Astrocyte of the cerebellum (primary cell): ENCODE measurements around the gene USP32.

Experiments
- DNase-seq: peaks from one replicate; pipeline ENCODE4 v3.0.0-alpha.2; 2011; ENCODE audit warnings: low read depth
- H3K4me3 ChIP-seq: 2 replicates; pipeline ENCODE4 v1.5.1; 2011; ENCODE audit warnings: mild to moderate bottlenecking, low read depth, low read length, moderate library complexity
- CTCF ChIP-seq: IDR thresholded peaks from 2 replicates; pipeline ENCODE4 v1.5.1; 2012; ENCODE audit warnings: low read length, low read depth, moderate library complexity, mild to moderate bottlenecking; ENCODE audit errors: missing control alignments
- in situ Hi-C: cut with HindIII; loops from 2 replicates; pipeline ENCODE4 v1.10.0; 2017; ENCODE audit warnings: low sequenced_read_pairs

The USP32 gene

GRCh38 chr17:60142872-60143499 is 248.9 kb downstream of the USP32 start:
- in situ Hi-C loops: no loop called here
- peak; percentile 71 for DNase-seq
- no peak overlapping the region for H3K4me3 ChIP-seq
- TF ChIP-seq CTCF: peak; percentile 83

GRCh38 chr17:60141111-60142018 is 250.6 kb downstream of the USP32 start:
- DNase-seq: no peak
- in situ Hi-C loops: no loop called here
- no peak for TF ChIP-seq CTCF
- H3K4me3 ChIP-seq: no peak overlapping the region

GRCh38 chr17:60139438-60140285 is 252.3 kb downstream of the USP32 start:
- no peak overlapping the region for H3K4me3 ChIP-seq
- in situ Hi-C loops: no loop called here
- DNase-seq: peak; percentile 24
- TF ChIP-seq CTCF: peak; percentile 77

- no peak overlapping the region for H3K4me3 ChIP-seq
- no peak for DNase-seq
- in situ Hi-C loops: no loop called here
- TF ChIP-seq CTCF: no peak
Measured at GRCh38 chr17:60138769-60139437, 253.0 kb downstream of the USP32 start.

GRCh38 chr17:60137731-60138130 is 254.2 kb downstream of the USP32 start:
- no peak for TF ChIP-seq CTCF
- no peak for DNase-seq

More at GRCh38 chr17:60137731-60138130, 254.2 kb downstream of the USP32 start:
- in situ Hi-C loops: no loop called here
- H3K4me3 ChIP-seq: no peak overlapping the region
